NCI-H2227 (cell line): ENCODE results near the gene GMEB2.
"Not testable (repeated sequence)": the region's sequence is repeated elsewhere in the genome, so short reads cannot be mapped to it uniquely, and the experiment has no call there.

Source experiments
- DNase-seq: peaks from one replicate; lab custom pipeline; 2025; ENCODE audit not compliant: unreplicated experiment; lab: John Stamatoyannopoulos, UW

The GMEB2 gene

GRCh38 chr20:63561624-63562396, 65.1 kb downstream of the GMEB2 start:
- no peak for DNase-seq

GRCh38 chr20:63560856-63561609, 65.9 kb downstream of the GMEB2 start:
- no peak for DNase-seq

- no peak for DNase-seq
These were observed 66.5 kb downstream of the GMEB2 start for GRCh38 chr20:63560333-63560805.

GRCh38 chr20:63559485-63560332, 67.2 kb downstream of the GMEB2 start:
- not testable (repeated sequence) for DNase-seq

GRCh38 chr20:63558804-63559484, 68.0 kb downstream of the GMEB2 start:
- no peak for DNase-seq

GRCh38 chr20:63557481-63557891, 69.4 kb downstream of the GMEB2 start:
- no peak for DNase-seq

GRCh38 chr20:63556873-63557478, 69.9 kb downstream of the GMEB2 start:
- no peak for DNase-seq

- DNase-seq: no peak
These were observed 71.1 kb downstream of the GMEB2 start for GRCh38 chr20:63555661-63556381.

GRCh38 chr20:63554361-63555278, 72.3 kb downstream of the GMEB2 start:
- no peak for DNase-seq

GRCh38 chr20:63553933-63554290, 73.0 kb downstream of the GMEB2 start, which contains the start of gene FNDC11:
Gene FNDC11, plus strand, starts transcription at chr20:63554159. Its CDS starts 1,505 bp downstream, at chr20:63555664.
- peak; percentile 77 for DNase-seq

- peak; percentile 89 for DNase-seq
These were observed 73.5 kb downstream of the GMEB2 start for GRCh38 chr20:63553251-63553932.

- DNase-seq: no peak
These were observed 74.2 kb downstream of the GMEB2 start for GRCh38 chr20:63552481-63553249.

- DNase-seq: no peak
These were observed 75.8 kb downstream of the GMEB2 start for GRCh38 chr20:63551068-63551467.

- DNase-seq: no peak
These were observed 77.1 kb downstream of the GMEB2 start for GRCh38 chr20:63549679-63550282.

- DNase-seq: no peak
These were observed 77.9 kb downstream of the GMEB2 start for GRCh38 chr20:63549019-63549418.

GRCh38 chr20:63548542-63548941, 78.4 kb downstream of the GMEB2 start:
- DNase-seq: no peak
